UCSD-AML1 (cell line): ENCODE data around the gene OR8G5.

Experiments
- DNase-seq: peaks from one replicate; lab custom pipeline; 2025; ENCODE audit not compliant: unreplicated experiment; lab: John Stamatoyannopoulos, UW

OR8G5 gene

DNA sequence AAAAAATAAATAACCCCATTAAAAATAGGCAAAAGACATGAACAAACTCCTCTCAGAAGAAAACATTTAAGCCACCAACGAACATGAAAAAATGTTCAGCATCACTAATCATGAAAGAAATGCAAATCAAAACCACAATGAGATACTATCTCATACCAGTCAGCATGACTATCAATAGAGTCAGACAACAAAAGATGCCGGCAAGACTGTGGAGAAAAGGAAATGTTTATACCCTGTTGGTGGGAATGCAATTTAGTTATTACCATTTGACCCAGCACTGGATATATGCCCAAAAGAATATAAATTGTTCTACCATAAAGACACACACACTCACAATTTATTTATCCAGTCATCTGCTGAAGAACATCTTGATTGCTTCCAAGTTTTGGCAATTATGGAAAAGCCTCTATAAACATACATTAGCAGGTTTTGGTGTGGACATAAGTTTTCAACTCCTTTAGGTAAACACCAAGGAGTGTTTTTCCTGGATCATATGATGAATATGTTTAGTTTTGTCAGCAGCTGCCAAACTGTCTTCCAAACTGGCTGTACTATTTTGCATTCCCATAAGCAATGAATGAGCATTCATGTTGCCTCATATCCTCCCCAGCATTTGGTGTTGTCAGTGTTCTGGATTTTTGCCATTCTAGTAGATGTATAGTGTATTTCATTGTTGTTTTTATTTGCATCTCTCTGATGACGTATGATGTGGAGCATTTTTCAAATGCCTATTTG is 29.6 kb downstream of the OR8G5 start:
- DNase-seq, result no peak

DNA sequence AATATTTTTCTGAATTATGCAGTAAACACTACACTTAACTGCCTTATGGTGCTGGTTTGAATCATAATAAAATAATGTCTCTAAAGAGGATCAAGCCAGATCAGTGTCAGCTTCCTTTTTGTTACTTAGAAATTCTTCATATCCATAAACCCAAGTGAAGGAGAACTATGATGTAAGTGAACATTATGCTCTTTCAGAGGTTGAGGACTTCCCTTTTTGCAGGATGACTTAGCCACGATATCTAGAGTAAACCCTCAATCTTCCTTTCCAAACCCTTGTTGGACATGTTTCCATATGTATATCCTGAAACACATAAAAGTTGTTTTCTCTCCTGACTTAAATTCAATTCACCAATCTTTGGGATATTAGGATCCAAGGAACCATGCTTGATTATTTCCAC is 38.5 kb downstream of the OR8G5 start:
- no peak for DNase-seq

DNA sequence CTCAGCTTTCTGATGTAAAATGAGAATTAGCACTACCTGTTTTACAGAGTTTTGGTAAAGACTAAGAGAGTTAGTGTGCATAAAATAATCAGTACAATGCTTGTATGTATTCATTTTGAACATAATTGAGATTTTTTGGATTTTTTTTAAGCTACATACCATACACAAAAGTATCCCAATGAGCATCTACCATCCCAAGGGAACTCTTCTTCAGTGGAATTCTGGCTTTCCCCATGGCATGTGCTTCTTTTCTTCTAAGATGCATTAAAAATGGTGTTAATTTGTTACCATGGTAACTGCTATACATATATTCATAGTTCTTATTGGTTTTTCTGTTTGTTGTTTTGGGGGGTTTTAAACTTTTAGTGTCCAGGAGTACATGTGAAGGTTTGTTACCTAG is 39.8 kb downstream of the OR8G5 start:
- no peak for DNase-seq

DNA sequence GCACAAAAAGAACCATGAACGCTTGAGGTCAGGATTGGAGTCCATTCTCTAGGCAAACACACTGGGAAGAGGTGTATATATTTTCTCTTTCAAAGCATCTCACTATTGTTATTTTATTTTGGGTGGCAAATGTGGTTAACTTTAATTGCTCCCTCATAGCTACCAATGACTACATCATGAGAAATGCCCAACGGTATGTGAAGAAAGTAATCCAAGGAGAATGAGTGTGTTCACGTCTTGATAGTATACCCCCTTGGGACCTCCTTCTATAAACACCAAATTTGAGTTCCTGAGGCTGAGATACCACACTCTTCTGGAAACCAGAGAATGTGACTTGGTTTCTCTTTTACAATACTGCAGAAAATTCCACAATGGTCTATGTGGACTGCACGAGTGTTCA is 41.7 kb downstream of the OR8G5 start:
- DNase-seq, result no peak

DNA sequence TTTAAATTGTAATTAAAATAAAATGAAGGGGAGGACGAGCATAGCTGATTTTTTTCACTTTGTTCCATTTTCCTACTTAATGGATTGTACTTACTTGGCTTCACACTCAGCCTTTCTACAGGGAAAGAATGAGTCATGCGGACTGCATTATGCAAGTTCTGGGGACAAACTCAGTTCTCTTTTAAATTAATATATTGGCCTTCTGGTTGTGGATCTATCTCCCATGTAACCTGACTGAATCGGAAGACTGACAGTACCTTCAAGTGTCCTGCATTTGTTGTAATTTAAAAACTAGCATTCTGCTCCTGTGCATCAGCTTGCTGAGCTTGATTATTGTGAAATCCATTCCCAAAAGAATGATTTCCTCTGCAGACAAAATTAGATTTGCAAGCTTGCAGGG is 45.4 kb downstream of the OR8G5 start:
- DNase-seq, result no peak

DNA sequence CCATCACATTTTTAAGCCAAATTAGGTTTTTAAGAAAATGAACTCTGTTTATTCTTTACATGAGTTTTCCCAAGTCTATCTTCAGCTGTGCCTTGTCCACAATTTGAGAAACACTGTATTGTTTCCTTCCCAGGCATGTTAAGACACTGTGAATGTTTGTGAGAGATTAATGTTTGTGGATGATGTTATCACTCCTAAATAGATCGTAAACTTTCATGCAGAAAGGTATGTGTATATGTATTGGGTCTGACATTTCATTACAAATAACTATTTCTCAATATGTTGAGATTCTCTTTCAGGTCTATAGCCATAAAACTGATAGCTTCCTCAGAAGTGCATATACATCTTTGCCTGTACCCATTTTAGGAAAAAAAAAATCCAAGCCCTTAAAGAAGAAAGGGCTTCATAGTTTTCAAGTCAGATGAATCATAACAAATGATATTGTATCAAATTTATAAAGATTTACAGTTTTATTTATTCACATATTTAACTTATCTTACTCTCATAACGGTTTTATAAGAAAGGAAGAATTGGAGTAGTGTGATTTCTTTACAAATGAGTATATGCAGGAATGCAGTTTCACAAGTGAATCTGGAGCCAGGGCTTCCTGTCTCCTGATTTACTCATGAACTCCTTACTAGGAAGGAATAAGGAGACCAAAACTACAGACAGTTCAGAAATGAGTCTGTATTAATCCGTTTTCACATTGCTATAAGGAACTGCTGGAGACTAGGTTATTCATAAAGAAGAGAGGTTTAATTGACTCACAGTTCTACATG is 46.4 kb downstream of the OR8G5 start:
- DNase-seq, result no peak

DNA sequence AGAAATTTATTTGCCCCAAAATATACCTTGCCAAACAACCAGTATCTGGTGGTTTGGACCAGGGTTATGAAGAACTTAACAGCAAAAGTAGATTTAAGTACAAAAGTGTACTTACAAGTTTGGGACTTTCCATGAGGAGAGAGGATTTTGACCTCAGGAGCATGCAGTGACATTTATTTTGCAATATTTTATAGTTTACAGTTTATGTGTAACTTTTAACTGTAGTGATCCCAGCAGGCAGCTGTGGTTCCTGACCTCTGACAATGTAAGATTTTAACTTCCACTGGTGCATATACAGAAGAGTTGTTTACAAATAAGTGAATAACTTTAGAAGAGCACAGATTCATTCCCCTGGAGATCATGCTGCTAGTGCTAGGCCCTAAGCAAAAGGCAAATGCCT is 50.9 kb downstream of the OR8G5 start:
- DNase-seq, result no peak

DNA sequence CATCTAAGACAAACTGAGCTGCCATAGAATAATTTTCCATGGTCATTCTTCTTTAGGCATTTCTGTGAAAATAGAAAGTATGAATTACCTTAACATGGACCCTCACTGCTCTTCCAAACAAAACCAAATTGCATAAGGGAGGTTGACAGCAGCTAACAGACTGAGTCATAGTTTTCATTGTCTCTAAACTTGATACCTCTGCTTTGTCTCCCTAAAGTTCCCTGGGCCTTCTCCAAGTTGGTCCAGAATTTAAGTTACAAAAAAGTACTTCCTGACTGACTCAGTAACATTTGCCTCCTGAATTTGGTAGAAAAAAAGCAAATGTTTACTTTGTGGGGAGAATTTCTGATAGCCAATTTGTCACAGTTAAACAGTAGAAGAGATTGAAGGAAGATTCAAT is 54.5 kb downstream of the OR8G5 start:
- no peak for DNase-seq

DNA sequence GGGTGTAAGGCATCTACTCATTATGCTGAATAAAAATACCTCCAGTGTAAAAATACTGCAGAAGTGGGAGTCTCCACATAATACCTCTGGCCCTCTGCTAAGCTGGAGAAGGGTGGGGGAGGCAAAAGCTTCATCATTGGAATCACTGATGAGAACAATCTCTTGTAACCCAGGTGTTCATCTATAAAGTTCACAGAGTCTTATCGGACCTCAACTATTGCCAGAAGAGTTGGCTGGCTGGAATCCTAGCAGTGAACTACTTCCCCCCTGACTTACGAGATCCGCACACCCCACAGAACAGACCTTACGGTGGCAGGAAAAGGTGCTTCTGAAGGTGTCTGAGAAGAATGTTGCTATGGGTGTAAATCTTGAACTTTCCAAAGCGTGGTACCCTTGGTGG is 55.1 kb downstream of the OR8G5 start:
- no peak for DNase-seq

DNA sequence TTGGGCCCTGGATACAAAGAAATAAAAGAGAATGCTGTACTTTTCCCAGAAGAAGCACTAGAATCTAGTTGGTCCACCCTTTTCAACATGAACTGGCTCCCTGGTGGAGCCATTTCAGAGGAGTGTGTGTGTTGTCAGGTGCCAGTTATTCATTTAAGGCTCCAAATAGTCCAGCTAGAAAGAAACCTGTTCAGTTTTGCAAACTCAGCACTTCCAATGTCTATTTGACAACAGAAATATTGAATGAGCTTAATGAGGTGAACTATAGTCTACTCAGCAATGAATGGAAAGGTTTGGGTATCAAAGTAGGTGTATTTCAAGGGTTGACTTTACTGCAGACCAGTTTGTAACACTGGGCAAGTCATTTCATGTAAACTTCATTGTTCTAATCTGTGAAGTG is 55.5 kb downstream of the OR8G5 start:
- DNase-seq, result no peak

DNA sequence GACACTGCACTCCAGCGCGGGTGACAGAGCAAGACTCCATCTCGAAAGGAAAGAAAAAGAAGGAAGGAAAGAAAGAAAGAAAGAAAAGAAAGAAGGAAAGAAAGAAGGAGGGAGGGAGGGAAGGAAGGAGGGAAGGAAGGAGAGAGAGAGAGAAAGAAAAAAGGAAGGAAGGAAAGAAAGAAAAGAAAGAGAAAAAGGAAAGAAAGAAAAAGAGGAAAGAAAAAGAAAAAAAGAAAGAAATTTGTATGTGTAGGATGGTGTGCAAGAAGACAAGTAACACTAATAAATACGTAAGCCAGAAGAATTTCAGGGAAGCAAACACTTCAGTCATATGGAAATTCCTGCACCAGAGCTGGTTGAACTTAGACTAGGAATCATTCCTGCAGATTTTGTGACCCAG is 57.0 kb downstream of the OR8G5 start:
- DNase-seq, result no peak

DNA sequence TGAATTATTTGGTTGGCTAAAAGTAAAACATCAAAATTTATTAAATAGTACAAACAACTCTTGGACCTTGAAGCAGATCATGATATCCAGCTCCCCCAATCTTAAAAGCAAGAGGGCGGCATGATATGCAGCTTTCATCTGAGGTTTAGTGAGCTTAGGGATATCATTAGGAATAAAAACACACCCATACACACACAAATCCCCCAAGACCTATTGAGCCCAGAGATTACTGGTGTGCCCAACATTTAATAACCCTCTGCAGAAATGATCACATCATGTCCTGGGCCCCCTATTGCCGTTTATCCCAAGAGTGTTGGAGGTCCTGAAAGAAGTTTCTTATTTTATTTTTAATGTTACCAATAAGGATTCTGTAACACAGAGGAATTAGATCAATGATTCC is 57.7 kb downstream of the OR8G5 start, which contains the start of gene OR8D1:
Gene OR8D1 (minus strand): TSS at position 101 of the 400 bp plus-strand sequence. CDS start 3,183 bp downstream, outside the sequence.
- DNase-seq, result no peak

DNA sequence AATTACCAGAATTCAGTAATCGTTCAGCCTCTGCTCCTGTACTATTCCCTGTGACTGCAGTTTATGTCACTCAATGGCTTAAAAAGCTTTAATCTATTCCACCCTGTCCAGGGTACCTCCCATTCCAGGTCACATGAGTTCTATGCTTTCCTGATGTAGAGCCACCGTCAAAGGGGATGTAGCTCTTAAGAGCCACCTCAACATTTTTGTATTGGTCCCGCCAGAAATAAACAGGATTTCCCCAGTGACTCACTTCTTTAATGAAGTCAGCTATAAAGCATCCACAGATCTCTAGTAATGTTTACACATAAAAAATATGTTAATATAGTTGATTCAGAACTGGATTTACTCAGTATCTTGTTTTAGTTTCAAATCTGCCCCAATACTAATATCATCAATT is 58.9 kb downstream of the OR8G5 start:
- no peak for DNase-seq
